PC-9 (cell line): ENCODE data around the gene HEPACAM2. TPM values are rescaled to one million over a fixed set of nuclear protein-coding genes. Genes with fewer than 3 reads are reported as not detected.
A peak's percentile ranks its signal among the peaks of the same experiment; 100 is the strongest.

ENCODE experiments used
- BruUV-seq: library from RNA; stranded (reverse); fragments of 400-500 nt; replicated peaks from 2 replicates; lab custom pipeline; 2021; lab: Mats Ljungman, UMichigan
- CTCF ChIA-PET: fragments of 300-600 bp; sonication (Branson Sonifier 250); formaldehyde crosslinking; loops from one replicate; lab custom pipeline; 2022; ENCODE audit warnings: antibody characterized with exemption; lab: Charles Lee
- POLR2A ChIA-PET: fragments of 300-600 bp; sonication (Branson Sonifier 250); formaldehyde crosslinking; loops from one replicate; lab custom pipeline; 2022; ENCODE audit warnings: antibody characterized with exemption; ENCODE audit not compliant: unreplicated experiment; lab: Charles Lee
- DNase-seq, 2 experiments: peaks; one replicate each; pipeline versions ENCODE4 v3.0.0 to v3.0.0-alpha.2; 2015 to 2022; ENCODE audit warnings: mixed read lengths in 1 of 2
- H2AFZ ChIP-seq: fragments of 200-600 bp; sonication (generic); 2 replicates; pipeline ENCODE4 v1.8.1; 2017; ENCODE audit warnings: antibody characterized with exemption
- H3F3A ChIP-seq: fragments of 200-600 bp; sonication (generic); 2 replicates; pipeline ENCODE4 v1.8.1; 2017; ENCODE audit warnings: antibody characterized with exemption, mild to moderate bottlenecking, low read depth; ENCODE audit not compliant: insufficient read depth
- H3K27ac ChIP-seq: fragments of 200-600 bp; sonication (generic); 2 replicates; pipeline ENCODE4 v1.6.1; 2016; ENCODE audit warnings: mixed run types
- H3K27me3 ChIP-seq: fragments of 200-600 bp; sonication (generic); 2 replicates; pipeline ENCODE4 v1.6.1; 2016; ENCODE audit warnings: low read depth, mixed run types; ENCODE audit not compliant: insufficient read depth
- H3K36me3 ChIP-seq: fragments of 200-600 bp; sonication (generic); 2 replicates; pipeline ENCODE4 v1.6.1; 2016; ENCODE audit warnings: low read depth, mixed run types
- H3K4me1 ChIP-seq: fragments of 200-600 bp; sonication (generic); replicated peaks from 2 replicates; pipeline ENCODE4 v1.6.1; 2016; ENCODE audit warnings: mixed run types; ENCODE audit not compliant: insufficient read depth
- H3K4me2 ChIP-seq: fragments of 200-600 bp; sonication (generic); 2 replicates; pipeline ENCODE4 v1.6.1; 2017; ENCODE audit warnings: mixed run types
- H3K4me3 ChIP-seq: fragments of 200-600 bp; sonication (generic); 2 replicates; pipeline ENCODE4 v1.6.1; 2016; ENCODE audit warnings: mixed run types
- H3K79me2 ChIP-seq: fragments of 200-600 bp; sonication (generic); 2 replicates; pipeline ENCODE4 v1.6.1; 2017; ENCODE audit warnings: low read depth, mixed run types
- H3K9me2 ChIP-seq: fragments of 200-600 bp; sonication (generic); 2 replicates; pipeline ENCODE4 v1.8.1; 2017; ENCODE audit warnings: mild to moderate bottlenecking; ENCODE audit not compliant: insufficient read depth
- H3K9me3 ChIP-seq: fragments of 200-600 bp; sonication (generic); 2 replicates; pipeline ENCODE4 v1.8.1; 2016; ENCODE audit warnings: low read depth; ENCODE audit not compliant: insufficient read depth
- H4K20me1 ChIP-seq: fragments of 200-600 bp; sonication (generic); 2 replicates; pipeline ENCODE4 v1.8.1; 2017; ENCODE audit not compliant: insufficient read depth
- EZH2 ChIP-seq: fragments of 200-600 bp; sonication (generic); IDR thresholded peaks from 2 replicates; pipeline ENCODE4 v1.8.0; 2017; ENCODE audit warnings: antibody characterized with exemption, low read depth
- intact Hi-C: fragments of 100-400 bp; cut with micrococcal nuclease; formaldehyde crosslinking; loops from one replicate; pipeline ENCODE4 v1.10.0; 2022; ENCODE audit not compliant: unreplicated experiment
- total RNA-seq: library from RNA; stranded (reverse); gene quantifications from 2 replicates; pipeline ENCODE4 v1.2.3, GENCODE V29; 2021
- TF ChIP-seq, protein P1 (sequence below): fragments of 200-600 bp; sonication (generic); conservative IDR thresholded peaks from 2 replicates; pipeline ENCODE4 v1.6.1; 2017; ENCODE audit warnings: mixed run types, antibody characterized with exemption, mild to moderate bottlenecking, moderate library complexity

The HEPACAM2 gene
- total RNA-seq, 1 experiment from 2014 or later: not detected

DNA sequence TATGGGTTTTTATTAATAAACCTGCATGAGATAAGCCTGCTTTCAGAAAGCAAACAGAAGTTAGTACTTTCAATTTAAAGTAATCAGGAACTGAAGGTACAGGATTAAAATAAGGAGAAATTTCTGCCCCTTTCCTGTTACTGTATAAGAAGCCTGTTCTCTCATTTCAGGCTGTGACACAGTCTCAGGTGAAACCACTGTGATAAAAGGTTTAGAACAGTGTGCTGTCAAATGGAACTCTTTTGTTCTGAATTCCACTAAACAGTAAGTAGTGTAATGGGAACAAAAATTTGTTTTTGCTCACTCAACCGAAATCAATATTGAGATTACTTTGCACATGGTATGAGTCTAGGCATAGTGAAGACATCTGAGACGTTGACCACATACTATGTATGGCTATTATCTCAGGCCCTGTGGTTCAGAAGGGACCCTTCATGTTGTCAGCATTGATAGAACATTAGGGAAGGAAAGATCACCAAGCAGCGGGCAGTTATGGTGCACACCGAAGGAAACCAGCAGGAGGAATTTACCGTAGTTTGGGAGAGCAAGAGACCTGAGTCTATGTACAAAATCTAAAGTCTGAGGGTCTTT is 14.9 kb downstream of the HEPACAM2 start:
- CTCF ChIA-PET: no interaction called here
- H3K9me3 ChIP-seq: no peaks in the 10 kb centered on the region
- H3K27ac ChIP-seq: no peak overlapping the region
- H3K4me3 ChIP-seq: no peak overlapping the region
- no peaks in the 10 kb centered on the region for H3K27me3 ChIP-seq
- H3K79me2 ChIP-seq: no peaks in the 10 kb centered on the region
- POLR2A ChIA-PET: no interaction called here
- no peaks in the 10 kb centered on the region for H3K4me1 ChIP-seq
- no peak for DNase-seq
- no peak overlapping the region for H2AFZ ChIP-seq
- no peak overlapping the region for H3K4me2 ChIP-seq
- intact Hi-C loops: no loop called here
- no TSS peak for BruUV-seq
- TF ChIP-seq EZH2: no peak
- TF ChIP-seq, protein P1, sequence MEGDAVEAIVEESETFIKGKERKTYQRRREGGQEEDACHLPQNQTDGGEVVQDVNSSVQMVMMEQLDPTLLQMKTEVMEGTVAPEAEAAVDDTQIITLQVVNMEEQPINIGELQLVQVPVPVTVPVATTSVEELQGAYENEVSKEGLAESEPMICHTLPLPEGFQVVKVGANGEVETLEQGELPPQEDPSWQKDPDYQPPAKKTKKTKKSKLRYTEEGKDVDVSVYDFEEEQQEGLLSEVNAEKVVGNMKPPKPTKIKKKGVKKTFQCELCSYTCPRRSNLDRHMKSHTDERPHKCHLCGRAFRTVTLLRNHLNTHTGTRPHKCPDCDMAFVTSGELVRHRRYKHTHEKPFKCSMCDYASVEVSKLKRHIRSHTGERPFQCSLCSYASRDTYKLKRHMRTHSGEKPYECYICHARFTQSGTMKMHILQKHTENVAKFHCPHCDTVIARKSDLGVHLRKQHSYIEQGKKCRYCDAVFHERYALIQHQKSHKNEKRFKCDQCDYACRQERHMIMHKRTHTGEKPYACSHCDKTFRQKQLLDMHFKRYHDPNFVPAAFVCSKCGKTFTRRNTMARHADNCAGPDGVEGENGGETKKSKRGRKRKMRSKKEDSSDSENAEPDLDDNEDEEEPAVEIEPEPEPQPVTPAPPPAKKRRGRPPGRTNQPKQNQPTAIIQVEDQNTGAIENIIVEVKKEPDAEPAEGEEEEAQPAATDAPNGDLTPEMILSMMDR: no peak
- H3F3A ChIP-seq: no peaks in the 10 kb centered on the region
- H4K20me1 ChIP-seq: no peaks in the 10 kb centered on the region
- H3K9me2 ChIP-seq: no peaks in the 10 kb centered on the region; the same call in 1 of the 2 replicates
- no peaks in the 10 kb centered on the region for H3K36me3 ChIP-seq

DNA sequence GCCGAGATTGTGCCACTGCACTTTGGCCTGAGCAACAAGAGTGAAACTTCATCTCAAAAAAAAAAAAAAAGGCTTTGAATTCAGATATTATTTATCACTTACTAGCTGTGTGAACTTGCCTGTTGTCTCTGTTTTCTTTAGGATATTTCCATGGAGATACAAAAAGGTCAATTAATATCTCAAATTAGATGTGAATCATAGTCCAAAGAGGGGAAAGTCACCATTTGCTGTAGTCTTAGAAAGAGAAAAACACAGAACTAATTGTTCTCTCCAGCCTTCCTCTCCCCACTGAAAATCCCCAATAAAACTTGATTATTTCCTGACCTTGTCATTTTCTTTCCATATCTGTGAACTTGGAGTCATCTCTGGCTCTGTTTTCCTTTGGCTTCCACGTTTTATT is 21.2 kb downstream of the HEPACAM2 start:
- TF ChIP-seq, protein P1: no peak
- TF ChIP-seq EZH2: no peak
- intact Hi-C loops: no loop called here
- H3K36me3 ChIP-seq: no peaks in the 10 kb centered on the region
- no TSS peak for BruUV-seq
- H3K9me2 ChIP-seq: no peaks in the 10 kb centered on the region; the same call in 1 of the 2 replicates
- H3K4me1 ChIP-seq: no peaks in the 10 kb centered on the region
- H3K4me2 ChIP-seq: no peak overlapping the region
- no peak for DNase-seq
- H3K4me3 ChIP-seq: no peak overlapping the region
- POLR2A ChIA-PET: no interaction called here
- CTCF ChIA-PET: interaction anchor here (0.6 kb wide), 1 partner anchor 1170 kb away, joined by 4 read pairs; no protein-coding TSS in a partner anchor
- no peaks in the 10 kb centered on the region for H3K27me3 ChIP-seq
- H3F3A ChIP-seq: no peaks in the 10 kb centered on the region
- no peaks in the 10 kb centered on the region for H3K79me2 ChIP-seq
- H2AFZ ChIP-seq: no peak overlapping the region
- no peaks in the 10 kb centered on the region; the same call in 1 of the 2 replicates for H3K9me3 ChIP-seq
- H3K27ac ChIP-seq: no peak overlapping the region
- H4K20me1 ChIP-seq: no peaks in the 10 kb centered on the region

- H3K9me2 ChIP-seq: no peaks in the 10 kb centered on the region; the same call in 1 of the 2 replicates
- POLR2A ChIA-PET: no interaction called here
- no peaks in the 10 kb centered on the region; the same call in 1 of the 2 replicates for H3K9me3 ChIP-seq
- H3F3A ChIP-seq: no peaks in the 10 kb centered on the region
- H3K27ac ChIP-seq: no peak overlapping the region
- H3K4me3 ChIP-seq: no peak overlapping the region
- CTCF ChIA-PET: interaction anchor here (0.6 kb wide), 1 partner anchor 57 kb away, joined by 3 read pairs; no protein-coding TSS in a partner anchor
- H3K79me2 ChIP-seq: no peaks in the 10 kb centered on the region
- H3K4me2 ChIP-seq: no peak overlapping the region
- BruUV-seq: no TSS peak
- no peaks in the 10 kb centered on the region for H3K4me1 ChIP-seq
- TF ChIP-seq, protein P1: no peak
- no peak for TF ChIP-seq EZH2
- DNase-seq: no peak
- intact Hi-C loops: no loop called here
- H2AFZ ChIP-seq: 0 out of 2 replicates have a peak overlapping the region, but pooled peaks have one; percentile 48
- no peaks in the 10 kb centered on the region for H3K27me3 ChIP-seq
- H4K20me1 ChIP-seq: no peaks in the 10 kb centered on the region
- H3K36me3 ChIP-seq: no peaks in the 10 kb centered on the region
These were observed 22.8 kb downstream of the HEPACAM2 start for GRCh38 chr7:93203496-93203895.
